K562 (cell line): ENCODE measurements around the gene RPTOR.

Experiments used
- BACH1 ChIP-seq: fragments of 200-800 bp; sonication (Bioruptor generic); IDR thresholded peaks from 2 replicates; pipeline ENCODE4 v1.6.1; 2016; ENCODE audit warnings: missing genetic modification characterization, missing compliant biosample characterization
- ZNF217 ChIP-seq: sonication (generic); formaldehyde crosslinking; IDR thresholded peaks from 2 replicates; pipeline ENCODE4 v1.8.0; 2022; ENCODE audit warnings: mild to moderate bottlenecking, missing genetic modification reagents

GRCh38 chr17:81015136-81015535 lies 470.5 kb downstream of the RPTOR start:
- TF ChIP-seq BACH1 (tag) (no peak), ZNF217 (no peak)
